ENCODE measurements around the gene RALGPS2. TPM values are rescaled to one million over a fixed set of nuclear protein-coding genes. Genes with fewer than 3 reads are reported as not detected.

Gene RALGPS2
- total RNA-seq, 1 donor from 2014 or later: 33.9 TPM

GRCh38 chr1:178733972-178734371, 8.9 kb downstream of the RALGPS2 start:
- Mint-ChIP-seq H3K36me3 (ENCODE audit: low read depth) (peaks cover 16% of the 10 kb centered on the region), H3K9me3 (peaks cover 4% of the 10 kb centered on the region), H3K27me3 (ENCODE audit: low read depth) (no peaks in the 10 kb centered on the region), H3K4me3 (no peak overlapping the region), H3K27ac (ENCODE audit: unreplicated experiment) (no peak overlapping the region), H3K4me1 (peaks cover 4% of the 10 kb centered on the region)
- TF ChIP-seq, protein P1, sequence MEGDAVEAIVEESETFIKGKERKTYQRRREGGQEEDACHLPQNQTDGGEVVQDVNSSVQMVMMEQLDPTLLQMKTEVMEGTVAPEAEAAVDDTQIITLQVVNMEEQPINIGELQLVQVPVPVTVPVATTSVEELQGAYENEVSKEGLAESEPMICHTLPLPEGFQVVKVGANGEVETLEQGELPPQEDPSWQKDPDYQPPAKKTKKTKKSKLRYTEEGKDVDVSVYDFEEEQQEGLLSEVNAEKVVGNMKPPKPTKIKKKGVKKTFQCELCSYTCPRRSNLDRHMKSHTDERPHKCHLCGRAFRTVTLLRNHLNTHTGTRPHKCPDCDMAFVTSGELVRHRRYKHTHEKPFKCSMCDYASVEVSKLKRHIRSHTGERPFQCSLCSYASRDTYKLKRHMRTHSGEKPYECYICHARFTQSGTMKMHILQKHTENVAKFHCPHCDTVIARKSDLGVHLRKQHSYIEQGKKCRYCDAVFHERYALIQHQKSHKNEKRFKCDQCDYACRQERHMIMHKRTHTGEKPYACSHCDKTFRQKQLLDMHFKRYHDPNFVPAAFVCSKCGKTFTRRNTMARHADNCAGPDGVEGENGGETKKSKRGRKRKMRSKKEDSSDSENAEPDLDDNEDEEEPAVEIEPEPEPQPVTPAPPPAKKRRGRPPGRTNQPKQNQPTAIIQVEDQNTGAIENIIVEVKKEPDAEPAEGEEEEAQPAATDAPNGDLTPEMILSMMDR (conservative IDR thresholded peaks at IDR 0.05): peak; percentile 55
- no peak for DNase-seq (ENCODE audit: low read depth, low spot score)

DNA sequence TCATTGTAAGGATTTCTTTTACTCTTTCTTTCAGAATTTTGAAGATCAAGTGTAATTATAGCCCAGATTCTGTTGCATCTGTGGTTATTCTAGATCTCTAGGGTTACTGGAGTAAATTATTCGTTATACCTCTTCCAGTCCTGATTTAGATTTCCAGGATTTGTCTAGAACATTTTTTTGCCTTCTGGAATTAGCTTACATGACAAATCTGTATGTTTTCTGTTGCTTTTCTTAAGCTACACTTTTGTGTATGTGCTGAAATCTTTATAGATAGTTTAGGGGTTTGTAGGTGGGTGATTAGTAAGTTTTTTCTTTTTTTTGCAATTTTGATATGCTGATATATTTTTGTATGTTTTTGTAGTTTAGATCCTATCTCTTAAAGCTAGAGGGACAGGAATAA, 13.7 kb downstream of the RALGPS2 start:
- H3K27ac Mint-ChIP-seq (ENCODE audit: unreplicated experiment): peak overlapping the region; percentile 70
- H3K36me3 Mint-ChIP-seq (ENCODE audit: low read depth): peaks cover 34% of the 10 kb centered on the region
- no peak for DNase-seq (ENCODE audit: low read depth, low spot score)
- H3K4me1 Mint-ChIP-seq: peaks cover 10% of the 10 kb centered on the region
- TF ChIP-seq, protein P1 (conservative IDR thresholded peaks at IDR 0.05): no peak
- H3K4me3 Mint-ChIP-seq: no peak overlapping the region
- H3K9me3 Mint-ChIP-seq: peaks cover 9% of the 10 kb centered on the region
- no peaks in the 10 kb centered on the region for H3K27me3 Mint-ChIP-seq (ENCODE audit: low read depth)

DNA sequence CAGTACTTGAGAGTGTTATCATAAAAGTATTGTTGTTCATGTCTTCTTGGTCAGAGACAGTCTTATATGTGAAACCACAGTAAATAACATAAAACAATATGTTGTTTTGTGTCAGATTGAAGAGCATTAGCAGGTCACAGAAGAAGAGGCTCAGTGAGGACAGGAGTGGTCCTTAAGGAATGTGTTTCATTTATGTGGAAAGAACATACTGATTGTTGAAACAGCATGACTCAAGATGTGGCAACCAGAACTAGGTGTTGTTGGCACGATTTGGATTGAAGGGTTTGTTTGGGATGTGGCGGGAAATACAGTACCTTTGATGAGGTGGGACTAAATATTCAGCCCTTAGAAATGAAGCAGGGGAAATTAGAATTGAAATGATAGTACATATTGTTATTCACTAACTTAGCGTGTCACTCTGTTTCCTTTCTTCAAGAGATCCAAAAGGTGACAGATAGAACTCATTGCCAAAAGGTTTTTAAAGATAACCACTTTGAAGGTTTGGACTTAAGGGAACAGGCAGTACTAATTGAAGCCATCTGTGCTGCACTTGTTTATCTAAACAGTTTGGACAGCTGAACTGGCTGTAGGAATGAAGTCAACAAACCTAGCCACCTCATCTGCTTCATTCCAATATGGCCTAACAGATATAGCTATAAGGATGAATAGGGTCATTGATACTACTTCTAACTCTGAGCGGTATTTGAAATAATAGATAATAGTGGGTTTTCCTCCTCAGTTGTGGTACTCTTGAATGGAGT, 14.4 kb downstream of the RALGPS2 start:
- Mint-ChIP-seq H3K9me3 (peaks cover 9% of the 10 kb centered on the region), H3K4me3 (no peak overlapping the region), H3K4me1 (peaks cover 10% of the 10 kb centered on the region), H3K27me3 (ENCODE audit: low read depth) (no peaks in the 10 kb centered on the region), H3K36me3 (ENCODE audit: low read depth) (peaks cover 38% of the 10 kb centered on the region), H3K27ac (ENCODE audit: unreplicated experiment) (no peak overlapping the region)
- no peak for DNase-seq (ENCODE audit: low read depth, low spot score)
- TF ChIP-seq, protein P1 (conservative IDR thresholded peaks at IDR 0.05): no peak

- H3K9me3 Mint-ChIP-seq: peaks cover 9% of the 10 kb centered on the region
- TF ChIP-seq, protein P1 (conservative IDR thresholded peaks at IDR 0.05): no peak
- H3K27ac Mint-ChIP-seq (ENCODE audit: unreplicated experiment): no peak overlapping the region
- no peaks in the 10 kb centered on the region for H3K27me3 Mint-ChIP-seq (ENCODE audit: low read depth)
- no peak overlapping the region for H3K4me3 Mint-ChIP-seq
- peaks cover 10% of the 10 kb centered on the region for H3K4me1 Mint-ChIP-seq
- no peak for DNase-seq (ENCODE audit: low read depth, low spot score)
- peaks cover 39% of the 10 kb centered on the region for H3K36me3 Mint-ChIP-seq (ENCODE audit: low read depth)
These were observed 15.4 kb downstream of the RALGPS2 start for GRCh38 chr1:178740491-178740890.

DNA sequence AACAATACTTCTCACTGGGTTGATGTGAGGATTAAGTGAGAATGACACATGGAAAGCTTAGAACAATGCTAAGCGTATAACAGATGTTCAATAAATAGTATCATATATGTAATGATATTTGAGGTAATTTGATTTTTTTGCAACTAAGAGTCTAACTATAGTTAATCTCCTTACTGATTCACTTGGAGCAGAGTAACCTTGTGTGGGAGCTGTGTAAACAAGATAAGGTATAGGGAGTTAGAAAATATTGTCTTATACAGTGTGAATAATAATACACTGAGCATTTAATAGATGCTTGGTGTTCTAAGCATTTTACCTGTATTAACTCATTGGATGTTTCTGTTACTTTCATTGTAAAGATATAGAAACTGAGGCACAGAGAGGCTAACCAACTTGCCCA, 15.9 kb downstream of the RALGPS2 start:
- H3K36me3 Mint-ChIP-seq (ENCODE audit: low read depth): peaks cover 39% of the 10 kb centered on the region
- H3K4me1 Mint-ChIP-seq: peaks cover 10% of the 10 kb centered on the region
- no peak overlapping the region for H3K4me3 Mint-ChIP-seq
- TF ChIP-seq, protein P1 (conservative IDR thresholded peaks at IDR 0.05): no peak
- DNase-seq (ENCODE audit: low read depth, low spot score): no peak
- H3K9me3 Mint-ChIP-seq: peaks cover 9% of the 10 kb centered on the region
- no peaks in the 10 kb centered on the region for H3K27me3 Mint-ChIP-seq (ENCODE audit: low read depth)
- no peak overlapping the region for H3K27ac Mint-ChIP-seq (ENCODE audit: unreplicated experiment)

All from neural crest cell (in vitro differentiated cells).